ENCODE results near the gene NFE2.
A peak's percentile ranks its signal among the peaks of the same experiment; 100 is the strongest.
"Not testable (repeated sequence)": the region's sequence is repeated elsewhere in the genome, so short reads cannot be mapped to it uniquely, and the experiment has no call there.

The NFE2 gene

DNA sequence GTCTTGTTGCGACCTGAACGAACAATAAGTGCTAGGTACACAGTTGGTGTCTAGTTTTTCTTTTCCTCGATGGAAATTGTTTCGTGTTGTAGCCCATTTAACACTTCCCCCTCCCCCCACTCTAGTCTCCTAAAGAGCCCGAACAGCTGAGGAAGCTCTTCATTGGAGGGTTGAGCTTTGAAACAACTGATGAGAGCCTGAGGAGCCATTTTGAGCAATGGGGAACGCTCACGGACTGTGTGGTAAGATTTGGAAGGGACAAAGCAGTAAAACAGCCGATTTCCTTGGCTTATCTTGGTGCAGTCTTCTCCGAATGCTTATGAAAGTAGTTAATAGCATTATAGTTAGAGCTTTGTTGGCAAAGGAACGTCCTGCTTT, 19.6 kb downstream of the NFE2 start:
- not testable (repeated sequence) for DNase-seq

DNA sequence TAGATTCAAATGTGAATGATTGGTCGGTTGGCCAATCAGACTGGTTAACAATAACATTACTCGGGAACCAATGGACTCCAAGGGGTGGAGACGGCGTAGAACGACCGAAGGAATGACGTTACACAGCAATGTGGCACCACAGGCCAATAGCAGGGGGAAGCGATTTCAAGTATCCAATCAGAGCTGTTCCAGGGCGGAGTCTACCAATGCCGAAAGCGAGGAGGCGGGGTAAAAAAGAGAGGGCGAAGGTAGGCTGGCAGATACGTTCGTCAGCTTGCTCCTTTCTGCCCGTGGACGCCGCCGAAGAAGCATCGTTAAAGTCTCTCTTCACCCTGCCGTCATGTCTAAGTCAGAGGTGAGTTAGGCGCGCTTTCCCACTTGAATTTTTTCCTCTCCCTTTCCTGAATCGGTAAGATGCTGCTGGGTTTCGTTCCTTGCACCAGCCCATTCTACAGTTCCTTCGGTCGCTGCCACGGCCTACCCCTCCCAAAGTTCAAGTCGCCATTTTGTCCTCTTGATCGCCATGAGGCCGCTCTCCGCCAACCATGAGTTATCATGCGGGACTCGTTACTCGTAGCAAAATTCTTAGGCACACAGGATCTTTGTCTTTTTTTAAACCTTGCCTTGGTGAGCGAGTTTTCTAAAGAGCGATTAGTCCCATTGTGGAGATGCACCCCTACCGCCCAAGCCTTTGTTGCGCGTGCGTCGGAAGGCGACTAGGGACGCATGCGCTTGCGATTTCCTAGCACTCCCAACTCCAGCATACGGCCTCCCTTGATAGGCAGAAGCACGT, 20.2 kb downstream of the NFE2 start, which contains the start of gene HNRNPA1:
TSS of gene HNRNPA1 (plus strand) at position 259 of the 793 bp plus-strand sequence. CDS start at position 341, 82 bp downstream.
- DNase-seq: peak; percentile 80

DNA sequence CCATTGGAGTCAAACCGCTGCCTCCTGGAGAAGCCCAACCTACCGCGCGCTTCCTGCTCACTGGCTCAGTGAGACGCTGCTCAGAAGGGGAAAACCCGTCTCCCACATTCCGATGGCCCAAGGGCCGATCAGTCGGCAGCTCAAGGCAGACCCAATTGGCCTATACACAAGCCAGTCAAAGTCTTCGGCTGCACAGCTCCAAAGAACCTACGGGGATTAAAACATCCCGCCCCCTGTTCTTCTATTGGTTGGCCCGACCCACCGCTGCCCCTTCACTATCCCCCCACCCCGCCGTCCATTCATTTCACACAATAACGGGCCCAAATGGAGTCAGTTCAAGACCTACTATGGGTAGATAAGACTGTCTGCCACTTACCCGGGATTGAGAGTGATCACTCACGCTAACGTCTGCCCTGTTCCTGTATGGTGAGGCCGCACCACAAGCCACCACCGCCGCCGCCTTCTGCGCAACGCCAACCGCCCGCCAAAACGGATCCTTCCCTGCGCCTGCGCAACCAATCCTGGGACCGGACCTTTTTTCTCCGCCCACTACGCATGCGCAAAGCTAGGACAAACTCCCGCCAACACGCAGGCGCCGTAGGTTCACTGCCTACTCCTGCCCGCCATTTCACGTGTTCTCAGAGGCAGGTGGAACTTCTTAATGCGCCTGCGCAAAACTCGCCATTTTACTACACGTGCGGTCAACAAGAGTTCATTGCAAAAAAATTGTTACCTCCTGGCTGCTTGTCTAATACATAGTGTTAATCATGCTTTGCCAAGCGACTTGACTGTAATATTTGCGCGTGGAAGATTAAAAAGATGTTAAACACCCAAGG, 21.0 kb downstream of the NFE2 start, which contains the start of gene CBX5:
TSS of gene CBX5 (minus strand) at position 491 of the 836 bp plus-strand sequence. CDS start 22,472 bp downstream, outside the sequence.
- peak; percentile 99 for DNase-seq

DNA sequence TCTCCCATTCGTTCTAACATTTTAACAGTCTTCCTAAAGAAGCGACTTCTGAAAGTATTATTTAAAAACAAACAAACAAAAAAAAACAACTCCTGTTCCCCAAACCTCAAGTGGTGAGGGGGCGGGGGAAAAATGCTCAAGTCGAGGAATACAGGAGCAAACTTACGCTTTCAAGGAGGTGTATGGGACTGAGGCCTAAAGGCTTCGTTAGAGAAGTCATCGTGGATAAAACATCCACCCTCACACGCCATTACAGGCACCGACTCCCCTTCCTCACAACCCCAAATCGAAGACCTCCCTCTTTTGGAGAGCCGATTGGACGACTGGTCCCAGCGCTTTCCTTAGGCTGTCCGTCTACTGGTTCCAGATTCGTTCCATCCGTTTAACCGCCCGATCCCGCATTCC, 21.6 kb downstream of the NFE2 start:
- DNase-seq: no peak

DNA sequence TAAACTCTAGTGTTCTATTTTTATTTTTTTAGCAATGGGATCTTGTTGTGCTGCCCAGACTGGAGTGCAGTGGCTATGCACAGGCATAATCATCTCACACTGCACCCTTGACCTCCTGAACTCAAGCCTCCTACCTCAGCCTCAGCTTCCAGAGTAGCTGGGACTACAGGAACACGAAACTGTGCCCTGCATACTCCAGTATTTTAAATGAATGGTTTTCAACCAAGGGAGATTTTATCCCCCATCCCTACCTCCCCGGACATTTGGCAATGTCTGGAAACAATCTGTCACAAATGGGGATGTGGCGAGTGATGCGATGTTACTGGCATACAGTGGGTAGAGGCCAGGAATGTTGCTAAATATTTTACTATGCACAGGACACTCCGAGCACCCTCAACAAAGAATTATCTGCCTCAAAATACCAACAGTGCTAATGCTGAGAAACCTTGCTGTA, 23.0 kb downstream of the NFE2 start:
- no peak for DNase-seq

DNA sequence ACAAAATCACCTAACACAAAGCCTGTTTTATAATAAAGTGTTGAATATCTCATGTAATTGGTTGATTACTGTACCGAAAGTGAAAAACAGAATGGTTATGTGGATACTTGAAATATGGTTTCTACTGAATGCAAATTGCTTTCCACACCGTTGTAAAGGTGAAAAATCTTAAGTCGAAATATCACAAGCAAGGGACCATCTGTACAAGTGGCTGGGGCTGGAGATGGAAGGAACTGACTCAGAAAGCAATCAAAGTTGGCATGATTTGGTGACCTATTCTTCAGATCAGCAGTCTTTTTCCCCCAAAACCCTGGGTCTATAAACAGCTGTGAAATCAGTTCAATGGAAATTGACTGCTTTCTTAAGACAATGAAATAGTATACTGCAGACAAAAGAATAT, 24.4 kb downstream of the NFE2 start:
- DNase-seq: no peak

DNA sequence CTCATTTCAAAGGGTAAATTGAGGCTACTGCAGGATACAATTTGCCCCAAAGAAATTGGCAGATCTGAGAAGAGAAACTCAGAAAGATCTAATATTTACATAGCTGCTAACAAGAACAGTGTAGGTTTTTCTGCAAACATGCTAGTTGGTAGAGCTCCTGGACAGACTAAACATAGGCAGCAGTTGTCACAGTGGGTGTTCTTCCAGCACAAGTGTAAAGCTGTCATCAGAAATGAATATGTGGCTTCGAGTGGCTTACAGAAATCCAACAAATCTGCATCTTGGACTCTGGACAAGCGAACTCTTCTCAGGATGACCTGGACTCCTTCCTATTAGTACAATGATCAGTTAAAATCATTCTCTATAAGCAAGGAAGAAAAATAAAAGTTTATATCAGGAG, 26.8 kb downstream of the NFE2 start:
- DNase-seq: no peak

DNA sequence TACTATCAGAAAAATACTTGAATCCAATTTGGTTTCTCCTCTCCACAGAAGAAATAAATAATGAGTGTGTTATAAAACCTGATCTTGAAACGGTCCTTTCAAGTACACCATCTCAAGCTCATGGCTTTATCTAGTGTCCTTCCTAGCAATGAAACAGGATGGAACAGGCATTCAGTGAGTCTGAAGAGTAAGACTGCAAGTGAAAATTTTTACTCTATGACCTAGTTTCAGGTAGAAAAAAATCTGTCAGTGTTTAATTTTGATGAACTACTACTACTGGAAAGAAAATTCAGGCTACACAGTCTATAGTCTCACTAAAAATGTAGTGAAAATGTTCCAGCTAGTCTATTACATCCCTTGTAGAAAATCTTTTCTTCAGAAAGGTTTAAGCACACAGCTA, 28.6 kb downstream of the NFE2 start:
- DNase-seq: no peak

DNA sequence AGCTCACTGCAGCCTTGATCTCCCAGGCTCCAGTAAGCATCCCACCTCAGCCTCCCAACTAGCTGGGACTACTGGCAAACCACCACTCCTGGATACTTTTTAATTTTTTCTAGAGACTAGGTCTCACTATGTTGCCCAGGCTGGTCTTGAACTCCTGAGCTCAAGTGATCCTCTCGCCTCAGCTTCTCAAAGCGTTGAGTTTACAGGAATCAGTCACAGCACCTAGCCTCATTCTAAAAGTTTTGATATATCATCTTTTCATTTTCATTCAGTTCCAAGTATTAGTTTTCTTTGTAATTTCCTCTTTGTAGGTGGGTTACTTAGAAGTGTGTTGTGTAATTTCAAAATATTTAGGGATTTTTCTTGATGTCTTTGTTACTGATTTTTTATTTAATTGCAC, 30.5 kb downstream of the NFE2 start:
- no peak for DNase-seq

DNA sequence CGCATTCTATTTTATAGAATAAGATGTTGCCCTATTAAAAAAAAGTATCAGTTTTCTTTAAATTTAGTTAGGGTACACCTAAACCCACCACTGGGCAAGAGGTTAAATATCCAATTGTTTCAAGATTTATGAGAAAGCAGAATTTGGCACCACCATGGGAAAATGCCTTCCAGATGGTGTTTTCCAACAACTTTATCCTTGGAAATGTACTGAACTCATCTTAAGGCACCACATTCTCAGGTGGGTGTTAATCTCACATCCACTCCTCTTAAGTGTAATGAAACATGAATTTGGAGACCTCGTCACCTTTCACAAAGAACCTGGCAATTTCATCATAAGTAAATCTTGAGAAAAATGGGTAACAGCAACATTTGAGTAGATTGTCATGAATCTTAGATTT, 34.0 kb downstream of the NFE2 start:
- no peak for DNase-seq

DNA sequence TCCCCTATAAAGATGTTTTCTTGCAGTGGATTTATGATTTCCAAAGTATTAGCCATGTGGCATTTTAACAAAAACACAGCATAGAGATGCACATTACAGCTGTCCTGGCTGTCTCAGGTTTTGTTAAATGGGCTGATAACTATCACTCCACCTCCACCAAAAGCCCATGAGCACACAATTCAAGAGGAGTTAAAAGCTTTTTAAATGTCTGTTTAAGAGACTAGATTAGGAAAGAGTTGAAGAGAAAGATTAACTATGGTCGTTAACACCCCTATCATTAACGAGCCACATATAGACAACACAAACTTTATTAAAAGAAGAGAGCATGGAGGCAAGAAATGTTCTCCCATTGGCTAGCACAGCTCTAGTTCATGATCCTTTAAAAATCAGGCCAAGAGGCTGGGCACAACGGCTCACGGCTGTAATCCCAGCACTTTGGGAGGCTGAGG, 35.4 kb downstream of the NFE2 start:
- DNase-seq: no peak

DNA sequence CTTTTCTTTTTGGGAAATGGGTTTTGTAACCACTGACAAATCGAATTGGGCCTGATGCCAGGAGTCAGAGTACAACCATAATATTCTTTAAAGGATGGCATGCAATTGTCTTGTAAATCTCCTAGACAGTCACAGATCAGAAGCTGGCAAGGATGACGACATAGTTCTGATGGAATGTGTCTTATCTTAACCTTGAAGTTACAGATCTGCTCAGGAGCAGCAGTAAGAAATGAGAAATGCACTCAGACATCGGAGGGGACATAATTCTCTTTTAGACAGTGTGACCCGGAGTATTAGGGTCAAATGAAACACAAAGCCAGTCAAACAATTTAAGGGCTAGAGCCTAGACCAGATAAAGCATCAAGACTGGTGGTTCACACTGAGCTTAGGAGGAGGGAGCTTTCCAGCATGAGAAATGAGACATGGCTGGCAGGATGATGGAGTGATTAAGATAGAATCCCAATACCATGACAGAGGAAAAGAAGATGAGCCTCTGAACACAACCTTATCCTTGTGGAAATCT, 38.4 kb downstream of the NFE2 start:
- no peak for DNase-seq

DNA sequence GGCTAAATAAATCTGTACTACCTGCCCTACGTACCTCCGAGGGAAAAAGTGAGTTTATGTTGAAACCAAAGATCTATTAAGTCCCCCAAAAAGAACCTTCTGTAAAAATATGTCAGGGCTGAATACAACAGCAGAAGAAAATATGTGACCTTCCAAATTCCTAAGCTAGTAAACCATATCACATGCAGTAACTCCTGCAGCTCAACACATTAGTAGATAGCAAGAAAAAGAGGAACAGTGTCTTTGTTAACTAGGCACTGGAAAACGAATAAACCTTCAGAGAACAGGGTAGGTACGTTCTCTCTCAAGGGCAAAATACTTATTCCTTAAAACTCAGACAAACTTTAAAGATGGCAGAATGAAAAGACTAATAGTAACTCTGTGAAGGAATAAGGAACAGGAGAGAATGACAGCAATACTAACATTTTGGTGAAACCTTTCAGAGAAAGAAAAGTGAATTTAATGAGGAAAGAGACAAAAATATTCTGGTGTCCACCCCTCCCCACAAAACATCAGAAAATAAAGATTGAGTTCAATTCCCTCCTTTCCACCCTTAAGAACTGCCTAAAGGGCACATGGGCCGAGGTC, 38.9 kb downstream of the NFE2 start:
- no peak for DNase-seq

DNA sequence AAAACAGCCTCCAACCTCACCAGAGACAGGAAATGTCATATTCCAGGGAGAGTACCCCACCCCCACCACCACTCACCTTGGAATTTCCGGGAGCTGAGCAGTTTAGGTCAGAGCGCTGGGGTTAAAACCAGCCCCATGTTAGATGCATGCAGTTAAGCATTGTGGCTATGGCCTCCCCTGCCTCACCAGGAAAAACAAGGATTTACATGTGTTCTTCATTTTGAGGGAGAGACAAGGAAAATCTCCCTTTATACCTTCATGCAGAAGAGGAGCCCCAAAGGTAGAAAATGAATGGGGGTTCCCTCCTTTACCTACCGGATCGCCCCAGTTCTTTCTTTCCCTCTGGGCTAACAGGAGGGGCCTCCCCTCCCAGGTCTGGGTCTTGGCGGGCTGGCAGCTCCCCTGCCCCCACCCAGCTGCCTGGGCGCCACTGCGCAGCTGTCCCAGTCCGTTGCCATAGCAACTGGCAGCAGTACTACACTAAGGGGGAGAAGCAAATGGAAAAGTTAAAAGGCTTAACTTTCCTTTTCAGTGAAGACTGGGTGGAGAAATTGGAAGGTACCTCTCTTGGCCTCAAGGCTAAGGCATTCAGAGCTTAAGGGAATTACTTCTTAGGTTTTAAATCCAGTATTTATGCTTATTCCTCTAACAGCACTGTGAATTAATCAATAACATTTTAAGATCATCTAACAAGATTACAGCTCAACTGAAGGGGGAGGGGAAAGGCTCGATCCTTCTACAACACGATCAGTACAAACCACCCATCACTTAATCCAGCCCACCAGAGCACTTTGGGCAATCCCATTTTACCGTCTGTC, 41.4 kb downstream of the NFE2 start:
- DNase-seq: peak; percentile 20

DNA sequence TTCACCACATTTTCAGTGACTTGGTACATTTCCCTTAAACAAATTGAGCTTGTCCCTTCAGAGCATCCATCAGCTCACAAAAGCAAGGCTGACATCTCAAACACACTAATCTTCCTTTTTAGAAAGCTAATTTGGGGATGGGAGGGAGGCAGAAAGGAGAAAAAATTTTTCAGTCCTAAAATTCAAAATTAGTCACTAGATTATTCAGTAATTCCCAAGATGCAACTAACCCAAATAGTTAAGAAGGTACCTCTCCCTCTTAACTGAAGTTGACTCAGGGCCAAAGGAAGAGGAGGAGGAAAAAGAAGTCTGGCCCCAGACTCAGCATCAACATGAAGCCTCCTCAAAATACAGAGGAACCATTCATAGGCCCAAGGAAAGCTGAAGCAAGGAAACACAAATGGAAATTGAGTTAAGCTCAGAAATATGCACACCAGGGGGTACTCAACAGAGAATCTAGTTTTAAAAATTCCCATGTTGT, 42.6 kb downstream of the NFE2 start:
- no peak for DNase-seq

DNA sequence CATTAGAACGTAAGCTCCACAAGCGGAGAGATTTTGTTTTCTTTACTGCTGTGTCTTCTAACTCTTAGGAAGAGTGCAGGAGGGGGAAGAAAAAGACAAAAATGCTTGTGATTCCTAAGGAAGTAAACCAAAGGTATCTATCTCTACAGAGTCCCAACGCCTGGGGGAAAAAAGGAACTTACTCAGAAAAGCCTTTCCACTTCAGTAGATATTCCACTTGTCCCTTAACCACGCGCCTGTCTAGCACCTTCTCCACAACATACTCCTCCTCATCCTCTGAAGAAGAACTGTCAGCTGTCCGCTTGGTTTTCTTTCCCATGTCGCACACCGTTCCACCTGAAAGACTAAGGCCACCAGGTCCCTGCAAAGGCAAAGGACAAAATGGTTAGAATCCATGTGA, 43.5 kb downstream of the NFE2 start:
- DNase-seq: no peak

DNA sequence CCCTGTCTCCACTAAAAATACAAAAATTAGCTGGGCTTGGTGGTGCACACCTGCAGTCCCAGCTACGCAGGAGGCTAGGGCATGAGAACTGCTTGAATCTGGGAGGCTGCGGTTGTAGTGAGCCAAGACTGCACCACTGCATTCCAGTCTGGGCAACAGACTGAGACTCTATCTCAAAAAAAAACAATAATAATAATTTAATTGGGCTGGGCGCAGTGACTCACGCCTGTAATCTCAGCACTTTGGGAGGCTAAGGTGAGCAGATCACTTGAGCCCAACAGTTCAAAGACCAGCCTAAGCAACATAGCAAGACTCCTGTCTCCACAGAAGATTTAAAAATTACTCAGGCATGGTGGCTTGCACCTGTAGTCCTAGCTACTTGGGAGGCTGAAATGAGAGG, 47.6 kb downstream of the NFE2 start:
- DNase-seq: no peak

DNA sequence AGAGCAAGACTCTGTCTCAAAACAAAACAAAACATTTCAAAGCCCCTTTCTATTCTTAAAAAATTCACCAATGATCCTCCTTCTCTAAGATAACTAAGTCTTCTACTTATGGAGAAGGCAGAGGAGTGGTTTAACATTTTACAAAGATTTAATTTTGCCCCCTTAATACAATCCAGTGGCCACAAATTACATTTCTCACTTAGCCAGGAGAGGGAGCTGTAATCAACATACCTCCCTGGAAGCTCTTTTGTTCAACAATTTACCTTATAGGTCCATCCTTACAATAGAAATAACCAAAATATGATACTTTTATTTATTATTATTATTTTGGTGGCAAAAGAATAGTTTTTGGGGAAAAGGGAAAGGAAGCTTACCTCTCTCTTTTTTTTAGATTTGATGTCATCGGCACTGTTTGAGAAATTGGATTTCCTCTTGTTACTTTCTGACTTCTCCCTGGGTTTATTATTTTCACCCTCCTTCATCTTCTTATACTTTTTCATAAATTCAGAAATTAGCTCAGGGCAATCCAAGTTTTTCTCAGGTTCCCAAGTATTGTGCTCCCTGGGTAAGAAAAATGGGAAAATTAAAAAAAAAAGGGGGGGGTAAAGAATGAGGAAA, 49.0 kb downstream of the NFE2 start:
- DNase-seq: no peak

DNA sequence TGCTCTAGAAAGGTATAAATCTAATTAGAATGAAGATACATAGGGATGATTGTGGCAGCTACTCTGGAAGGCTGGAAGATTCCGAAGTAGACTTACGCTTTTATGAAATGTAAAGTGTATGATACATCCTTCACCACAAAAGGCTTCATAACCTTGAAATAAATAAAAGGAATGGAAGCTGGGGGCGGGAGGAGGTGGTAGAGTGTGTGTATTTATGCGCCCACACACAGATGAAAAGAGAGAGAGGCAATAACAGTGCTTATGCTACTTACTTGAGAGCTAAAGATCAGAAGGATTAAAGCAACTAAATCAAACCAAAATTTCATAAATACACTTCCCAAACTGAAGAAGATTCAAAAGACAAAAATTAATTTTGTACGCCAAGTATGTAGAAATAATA, 51.3 kb downstream of the NFE2 start:
- no peak for DNase-seq

DNA sequence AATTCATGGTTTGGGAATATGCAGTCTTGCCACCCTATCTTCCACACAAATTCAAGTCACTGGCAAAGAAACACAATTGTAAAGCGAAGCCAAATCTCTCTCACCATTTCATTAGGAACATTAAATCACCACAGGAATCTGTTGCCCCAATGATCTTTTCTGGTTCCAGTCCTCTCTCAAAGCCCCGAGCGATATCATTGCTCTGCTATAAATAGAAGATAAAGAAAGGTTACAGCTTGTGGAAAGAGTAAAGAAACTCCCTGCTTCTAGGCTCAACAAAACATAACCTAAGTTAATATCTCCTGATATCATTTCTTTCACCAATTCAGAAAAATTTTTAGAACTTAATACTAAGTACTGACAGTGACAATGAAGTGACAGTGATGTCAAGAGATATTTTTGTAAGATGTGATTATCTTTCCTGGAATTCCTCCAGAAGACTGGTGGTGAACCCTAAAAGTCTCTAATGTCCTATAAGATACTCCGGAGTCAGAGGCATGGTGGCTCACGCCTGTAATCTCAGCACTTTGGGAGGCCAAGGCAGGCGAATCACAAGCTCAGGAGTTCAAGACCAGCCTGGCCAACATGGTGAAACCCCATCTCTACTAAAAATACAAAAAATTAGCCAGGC, 54.7 kb downstream of the NFE2 start:
- DNase-seq: no peak
